ENCODE data around the gene ETFB.

Gene ETFB

GRCh38 chr19:51327066-51328001 is 38.9 kb downstream of the ETFB start:
- DNase-seq (ENCODE audit: low read depth): no peak

- no peak for DNase-seq (ENCODE audit: low read depth)
These were observed 39.7 kb downstream of the ETFB start for GRCh38 chr19:51326216-51327065.

- DNase-seq (ENCODE audit: low read depth): no peak
These were observed 40.8 kb downstream of the ETFB start for GRCh38 chr19:51325161-51325976.

GRCh38 chr19:51324167-51324481 is 42.1 kb downstream of the ETFB start:
- no peak for DNase-seq (ENCODE audit: low read depth)

- DNase-seq (ENCODE audit: low read depth): no peak
These were observed 42.6 kb downstream of the ETFB start for GRCh38 chr19:51323481-51324166.

GRCh38 chr19:51321799-51322198 is 44.4 kb downstream of the ETFB start:
- no peak for DNase-seq (ENCODE audit: low read depth)

- DNase-seq (ENCODE audit: low read depth): no peak
These were observed 45.9 kb downstream of the ETFB start for GRCh38 chr19:51320280-51320657.

GRCh38 chr19:51319649-51320279 is 46.4 kb downstream of the ETFB start:
- no peak for DNase-seq (ENCODE audit: low read depth)

- no peak for DNase-seq (ENCODE audit: low read depth)
These were observed 47.2 kb downstream of the ETFB start for GRCh38 chr19:51318687-51319648.

GRCh38 chr19:51317968-51318367 is 48.2 kb downstream of the ETFB start:
- DNase-seq (ENCODE audit: low read depth): no peak

GRCh38 chr19:51317376-51317775 is 48.8 kb downstream of the ETFB start:
- no peak for DNase-seq (ENCODE audit: low read depth)

GRCh38 chr19:51316688-51317087 is 49.5 kb downstream of the ETFB start:
- DNase-seq (ENCODE audit: low read depth): no peak

GRCh38 chr19:51311351-51312257 is 54.6 kb downstream of the ETFB start, which contains the start of gene IGLON5:
Gene IGLON5 (plus strand): TSS chr19:51311644. CDS start chr19:51311848, 204 bp downstream.
- no peak for DNase-seq (ENCODE audit: low read depth)

GRCh38 chr19:51305479-51305878 is 60.7 kb downstream of the ETFB start:
- DNase-seq (ENCODE audit: low read depth): no peak

- DNase-seq (ENCODE audit: low read depth): no peak
These were observed 64.9 kb downstream of the ETFB start for GRCh38 chr19:51301266-51301665.

- DNase-seq (ENCODE audit: low read depth): no peak
These were observed 68.8 kb downstream of the ETFB start for GRCh38 chr19:51297406-51297805.

- no peak for DNase-seq (ENCODE audit: low read depth)
These were observed 69.7 kb downstream of the ETFB start for GRCh38 chr19:51296336-51297093.
